HEK293 (cell line): ENCODE data around the gene MALAT1.

Experiments used
- ZBTB1 ChIP-seq: fragments of 450-650 bp; formaldehyde crosslinking; IDR thresholded peaks from 2 replicates; pipeline ENCODE4 v1.5.1; 2016; ENCODE audit warnings: missing biosample characterization, missing genetic modification characterization
- ZNF837 ChIP-seq: fragments of 450-650 bp; formaldehyde crosslinking; IDR thresholded peaks from 2 replicates; pipeline ENCODE4 v1.5.1; 2016; ENCODE audit warnings: missing biosample characterization, missing genetic modification characterization
- TF ChIP-seq, protein P1 (sequence below): fragments of 450-650 bp; formaldehyde crosslinking; IDR thresholded peaks from 2 replicates; pipeline ENCODE4 v1.5.1; 2016; ENCODE audit warnings: missing biosample characterization, missing genetic modification characterization
- TF ChIP-seq, protein P2 (sequence below): fragments of 450-650 bp; formaldehyde crosslinking; IDR thresholded peaks from 2 replicates; pipeline ENCODE4 v1.5.1; 2016; ENCODE audit warnings: missing biosample characterization, missing genetic modification characterization

DNA sequence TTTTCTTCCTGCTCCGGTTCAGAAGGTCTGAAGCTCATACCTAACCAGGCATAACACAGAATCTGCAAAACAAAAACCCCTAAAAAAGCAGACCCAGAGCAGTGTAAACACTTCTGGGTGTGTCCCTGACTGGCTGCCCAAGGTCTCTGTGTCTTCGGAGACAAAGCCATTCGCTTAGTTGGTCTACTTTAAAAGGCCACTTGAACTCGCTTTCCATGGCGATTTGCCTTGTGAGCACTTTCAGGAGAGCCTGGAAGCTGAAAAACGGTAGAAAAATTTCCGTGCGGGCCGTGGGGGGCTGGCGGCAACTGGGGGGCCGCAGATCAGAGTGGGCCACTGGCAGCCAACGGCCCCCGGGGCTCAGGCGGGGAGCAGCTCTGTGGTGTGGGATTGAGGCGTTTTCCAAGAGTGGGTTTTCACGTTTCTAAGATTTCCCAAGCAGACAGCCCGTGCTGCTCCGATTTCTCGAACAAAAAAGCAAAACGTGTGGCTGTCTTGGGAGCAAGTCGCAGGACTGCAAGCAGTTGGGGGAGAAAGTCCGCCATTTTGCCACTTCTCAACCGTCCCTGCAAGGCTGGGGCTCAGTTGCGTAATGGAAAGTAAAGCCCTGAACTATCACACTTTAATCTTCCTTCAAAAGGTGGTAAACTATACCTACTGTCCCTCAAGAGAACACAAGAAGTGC, 661 bp upstream of the MALAT1 start:
- TF ChIP-seq, protein P1, sequence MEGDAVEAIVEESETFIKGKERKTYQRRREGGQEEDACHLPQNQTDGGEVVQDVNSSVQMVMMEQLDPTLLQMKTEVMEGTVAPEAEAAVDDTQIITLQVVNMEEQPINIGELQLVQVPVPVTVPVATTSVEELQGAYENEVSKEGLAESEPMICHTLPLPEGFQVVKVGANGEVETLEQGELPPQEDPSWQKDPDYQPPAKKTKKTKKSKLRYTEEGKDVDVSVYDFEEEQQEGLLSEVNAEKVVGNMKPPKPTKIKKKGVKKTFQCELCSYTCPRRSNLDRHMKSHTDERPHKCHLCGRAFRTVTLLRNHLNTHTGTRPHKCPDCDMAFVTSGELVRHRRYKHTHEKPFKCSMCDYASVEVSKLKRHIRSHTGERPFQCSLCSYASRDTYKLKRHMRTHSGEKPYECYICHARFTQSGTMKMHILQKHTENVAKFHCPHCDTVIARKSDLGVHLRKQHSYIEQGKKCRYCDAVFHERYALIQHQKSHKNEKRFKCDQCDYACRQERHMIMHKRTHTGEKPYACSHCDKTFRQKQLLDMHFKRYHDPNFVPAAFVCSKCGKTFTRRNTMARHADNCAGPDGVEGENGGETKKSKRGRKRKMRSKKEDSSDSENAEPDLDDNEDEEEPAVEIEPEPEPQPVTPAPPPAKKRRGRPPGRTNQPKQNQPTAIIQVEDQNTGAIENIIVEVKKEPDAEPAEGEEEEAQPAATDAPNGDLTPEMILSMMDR (tag by site-specific recombination), result no peak
- TF ChIP-seq ZNF837 (tag by site-specific recombination), result no peak
- TF ChIP-seq ZBTB1 (tag by site-specific recombination), result no peak
- TF ChIP-seq, protein P2, sequence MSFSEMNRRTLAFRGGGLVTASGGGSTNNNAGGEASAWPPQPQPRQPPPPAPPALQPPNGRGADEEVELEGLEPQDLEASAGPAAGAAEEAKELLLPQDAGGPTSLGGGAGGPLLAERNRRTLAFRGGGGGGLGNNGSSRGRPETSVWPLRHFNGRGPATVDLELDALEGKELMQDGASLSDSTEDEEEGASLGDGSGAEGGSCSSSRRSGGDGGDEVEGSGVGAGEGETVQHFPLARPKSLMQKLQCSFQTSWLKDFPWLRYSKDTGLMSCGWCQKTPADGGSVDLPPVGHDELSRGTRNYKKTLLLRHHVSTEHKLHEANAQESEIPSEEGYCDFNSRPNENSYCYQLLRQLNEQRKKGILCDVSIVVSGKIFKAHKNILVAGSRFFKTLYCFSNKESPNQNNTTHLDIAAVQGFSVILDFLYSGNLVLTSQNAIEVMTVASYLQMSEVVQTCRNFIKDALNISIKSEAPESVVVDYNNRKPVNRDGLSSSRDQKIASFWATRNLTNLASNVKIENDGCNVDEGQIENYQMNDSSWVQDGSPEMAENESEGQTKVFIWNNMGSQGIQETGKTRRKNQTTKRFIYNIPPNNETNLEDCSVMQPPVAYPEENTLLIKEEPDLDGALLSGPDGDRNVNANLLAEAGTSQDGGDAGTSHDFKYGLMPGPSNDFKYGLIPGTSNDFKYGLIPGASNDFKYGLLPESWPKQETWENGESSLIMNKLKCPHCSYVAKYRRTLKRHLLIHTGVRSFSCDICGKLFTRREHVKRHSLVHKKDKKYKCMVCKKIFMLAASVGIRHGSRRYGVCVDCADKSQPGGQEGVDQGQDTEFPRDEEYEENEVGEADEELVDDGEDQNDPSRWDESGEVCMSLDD (tag by site-specific recombination), result no peak; the same call in 1 of the 2 replicates
